ENCODE data around the gene SCAMP2. TPM values are rescaled to one million over a fixed set of nuclear protein-coding genes. Genes with fewer than 3 reads are reported as not detected.

SCAMP2 gene
- total RNA-seq, 1 experiment from 2014 or later, result 50.2 TPM

DNA sequence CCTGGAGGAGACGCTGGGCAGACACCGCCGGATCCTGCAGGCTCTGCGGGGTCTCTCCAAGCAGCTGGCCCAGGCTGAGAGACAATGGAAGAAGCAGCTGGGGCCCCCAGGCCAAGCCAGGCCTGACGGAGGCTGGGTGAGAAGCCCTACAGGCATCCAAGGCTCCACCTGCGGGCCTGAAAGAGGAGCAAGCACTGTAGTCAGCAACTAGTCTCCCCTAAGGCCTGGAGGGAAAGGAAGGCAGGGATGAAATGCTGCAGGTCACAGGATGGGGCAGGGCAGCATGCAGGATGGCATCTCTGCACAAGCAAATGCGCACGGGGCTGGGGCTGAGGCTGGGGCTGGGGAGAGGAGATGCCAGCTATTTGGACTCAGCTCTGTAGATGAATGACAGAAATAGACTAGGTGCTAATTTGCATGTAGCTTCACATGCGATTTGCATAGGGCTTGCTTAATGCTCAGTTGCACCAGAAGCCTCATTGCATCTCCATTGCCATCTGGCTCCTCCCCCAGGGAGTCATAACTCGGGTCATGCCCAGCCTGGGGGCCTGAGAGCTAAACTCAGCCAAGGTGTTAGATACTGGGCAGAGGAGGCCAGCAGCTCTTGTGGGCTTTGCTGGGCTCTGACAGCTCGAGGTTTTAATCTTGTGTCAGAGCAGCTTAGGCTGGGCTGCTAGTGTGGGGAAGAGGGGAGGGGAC lies 51.9 kb downstream of the SCAMP2 start:
- Histone ChIP-seq H3K4me2 (ENCODE audit: insufficient read depth, insufficient read length, low read length) (no peak overlapping the region), H3K79me2 (ENCODE audit: insufficient read depth, low read length) (no peaks in the 10 kb centered on the region), H3T11ph (ENCODE audit: low read length) (no peak overlapping the region), H2BK20ac (ENCODE audit: low read depth, low read length, poor library complexity, severe bottlenecking) (no peak overlapping the region), H2BK15ac (ENCODE audit: low read depth, low read length) (no peak overlapping the region), H3K27me3 (ENCODE audit: insufficient read depth, low read length) (peaks cover 5% of the 10 kb centered on the region; the same call in 1 of the 2 replicates), H3K4me1 (ENCODE audit: insufficient read depth, low read length) (no peaks in the 10 kb centered on the region), H2BK120ac (ENCODE audit: low read depth, low read length, poor library complexity, severe bottlenecking) (no peak overlapping the region), H2AFZ (ENCODE audit: low read length) (no peak overlapping the region), H3K79me1 (ENCODE audit: insufficient read depth, low read depth, low read length, poor library complexity, severe bottlenecking) (no peaks in the 10 kb centered on the region), H3K56ac (ENCODE audit: insufficient read length, low read depth, low read length) (no peak overlapping the region), H2BK12ac (ENCODE audit: insufficient read length, low read depth, low read length) (no peak overlapping the region), H3K23ac (ENCODE audit: insufficient read length, low read depth, low read length) (no peak overlapping the region), H3K14ac (ENCODE audit: insufficient read depth, low read length) (no peak overlapping the region), H4K5ac (ENCODE audit: insufficient read length, low read depth, low read length) (no peak overlapping the region), H3K23me2 (ENCODE audit: insufficient read length, low read depth, low read length, poor library complexity, severe bottlenecking) (no peaks in the 10 kb centered on the region), H4K8ac (replicated peaks; ENCODE audit: insufficient read length, low read depth, low read length) (no peak overlapping the region), H3K18ac (ENCODE audit: insufficient read length, low read depth, low read length) (no peak overlapping the region), H2BK5ac (ENCODE audit: insufficient read length, low read length) (no peak overlapping the region), H3K27ac (ENCODE audit: insufficient read length, low read depth, low read length) (no peak overlapping the region), H3K9ac (ENCODE audit: extremely low read depth, insufficient read length, low read length) (no peak overlapping the region), H3K9me3 (ENCODE audit: control insufficient read depth, low read depth, low read length) (no peaks in the 10 kb centered on the region), H3K4ac (ENCODE audit: low read depth, low read length) (no peak overlapping the region), H4K91ac (ENCODE audit: insufficient read length, low read depth, low read length) (no peak overlapping the region), H4K20me1 (ENCODE audit: control insufficient read depth, insufficient read depth, insufficient read length) (no peaks in the 10 kb centered on the region), H2AK5ac (ENCODE audit: insufficient read length, low read length) (no peak overlapping the region)
- Mint-ChIP-seq H3K4me1 (peaks cover 17 to 50% of the 10 kb centered on the region in 2 experiments), H3K27ac (peak overlapping the region in 1 of 3 experiments; percentile 61; a peak in 1 of 7 replicates), H3K9me3 (no peaks in the 10 kb centered on the region; a peak in 1 of 5 replicates), H3K27me3 (ENCODE audit: low read depth) (peaks cover 40% of the 10 kb centered on the region), H3K4me3 (no peak overlapping the region), H3K36me3 (ENCODE audit: insufficient read depth in 1 of 3, low read depth in 3 of 3) (no peaks in the 10 kb centered on the region)
- DNase-seq, result peak; percentile 63
- no CpG with 5 or more reads among the region's 11 CpGs for WGBS (ENCODE audit: extremely low coverage, insufficient read length, low lambda C conversion rate)
- TF ChIP-seq, protein P1, sequence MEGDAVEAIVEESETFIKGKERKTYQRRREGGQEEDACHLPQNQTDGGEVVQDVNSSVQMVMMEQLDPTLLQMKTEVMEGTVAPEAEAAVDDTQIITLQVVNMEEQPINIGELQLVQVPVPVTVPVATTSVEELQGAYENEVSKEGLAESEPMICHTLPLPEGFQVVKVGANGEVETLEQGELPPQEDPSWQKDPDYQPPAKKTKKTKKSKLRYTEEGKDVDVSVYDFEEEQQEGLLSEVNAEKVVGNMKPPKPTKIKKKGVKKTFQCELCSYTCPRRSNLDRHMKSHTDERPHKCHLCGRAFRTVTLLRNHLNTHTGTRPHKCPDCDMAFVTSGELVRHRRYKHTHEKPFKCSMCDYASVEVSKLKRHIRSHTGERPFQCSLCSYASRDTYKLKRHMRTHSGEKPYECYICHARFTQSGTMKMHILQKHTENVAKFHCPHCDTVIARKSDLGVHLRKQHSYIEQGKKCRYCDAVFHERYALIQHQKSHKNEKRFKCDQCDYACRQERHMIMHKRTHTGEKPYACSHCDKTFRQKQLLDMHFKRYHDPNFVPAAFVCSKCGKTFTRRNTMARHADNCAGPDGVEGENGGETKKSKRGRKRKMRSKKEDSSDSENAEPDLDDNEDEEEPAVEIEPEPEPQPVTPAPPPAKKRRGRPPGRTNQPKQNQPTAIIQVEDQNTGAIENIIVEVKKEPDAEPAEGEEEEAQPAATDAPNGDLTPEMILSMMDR (conservative IDR thresholded peaks at IDR 0.05), result no peak; the same call in 2 of the 3 replicates
